Common myeloid progenitor, CD34-positive (primary cell): ENCODE measurements around the gene TSPAN12.

ENCODE experiments used
- CTCF ChIA-PET: fragments of 350-600 bp; sonication (Branson Sonifier 250); formaldehyde crosslinking; loops from one replicate; lab custom pipeline; 2021; ENCODE audit warnings: antibody characterized with exemption; lab: Charles Lee
- POLR2A ChIA-PET: fragments of 350-600 bp; sonication (Branson Sonifier 250); formaldehyde crosslinking; loops from one replicate; lab custom pipeline; 2021; ENCODE audit warnings: antibody characterized with exemption; lab: Charles Lee
- DNase-seq, 3 donors: peaks; one replicate each; pipeline versions ENCODE4 v3.0.0 to v3.0.0-alpha.2; 2013
- H3K27ac ChIP-seq, 2 experiments: 1 replicate in 1 of 2; 2 replicates in 1 of 2; pipeline ENCODE4 v1.7.0; 2013; ENCODE audit warnings: inconsistent platforms in 2 of 2, low read length in 2 of 2, mild to moderate bottlenecking in 2 of 2, low read depth in 1 of 2, moderate library complexity in 1 of 2; ENCODE audit not compliant: severe bottlenecking in 2 of 2, insufficient read depth in 1 of 2, poor library complexity in 1 of 2
- H3K27me3 ChIP-seq, 5 experiments: replicated peaks in 2 of 5; 1 replicate in 3 of 5; 2 replicates in 2 of 5; pipeline versions ENCODE4 v1.6.1 to v1.7.0; 2013; ENCODE audit warnings: low read length in 4 of 5, mild to moderate bottlenecking in 2 of 5, moderate library complexity in 2 of 5, inconsistent platforms in 1 of 5; ENCODE audit not compliant: insufficient read depth in 5 of 5, control insufficient read depth in 4 of 5
- H3K36me3 ChIP-seq, 4 experiments: 1 replicate in 2 of 4; 2 replicates in 2 of 4; pipeline versions ENCODE4 v1.6.1 to v1.7.0; 2013; ENCODE audit warnings: low read length in 3 of 4, control low read depth in 1 of 4, mild to moderate bottlenecking in 1 of 4; ENCODE audit not compliant: control insufficient read depth in 4 of 4, insufficient read depth in 4 of 4
- H3K4me1 ChIP-seq, 4 experiments: 1 replicate in 3 of 4; 2 replicates in 1 of 4; pipeline versions ENCODE4 v1.6.1 to v1.7.1; 2013; ENCODE audit warnings: low read length in 3 of 4, mild to moderate bottlenecking in 3 of 4, control low read depth in 1 of 4, inconsistent platforms in 1 of 4, moderate library complexity in 1 of 4; ENCODE audit not compliant: control insufficient read depth in 4 of 4, insufficient read depth in 4 of 4; ENCODE audit errors: control extremely low read depth in 1 of 4
- H3K4me3 ChIP-seq, 7 experiments: 1 replicate in 4 of 7; 2 replicates in 3 of 7; pipeline versions ENCODE4 v1.5.1 to v1.7.0; 2013; ENCODE audit warnings: mild to moderate bottlenecking in 7 of 7, low read length in 6 of 7, moderate library complexity in 6 of 7, inconsistent platforms in 2 of 7, low read depth in 2 of 7, control low read depth in 1 of 7; ENCODE audit not compliant: insufficient read depth in 4 of 7, control insufficient read depth in 1 of 7; ENCODE audit errors: extremely low read depth in 1 of 7
- H3K9me3 ChIP-seq, 5 experiments: 1 replicate in 4 of 5; 2 replicates in 1 of 5; pipeline versions ENCODE4 v1.6.1 to v1.7.1; 2013; ENCODE audit warnings: low read length in 4 of 5, mild to moderate bottlenecking in 2 of 5, inconsistent platforms in 1 of 5, low read depth in 1 of 5, moderate library complexity in 1 of 5; ENCODE audit not compliant: control insufficient read depth in 4 of 5, insufficient read depth in 2 of 5; ENCODE audit errors: control extremely low read depth in 1 of 5
- WGBS: methylation state at CpG from one replicate; pipeline ENCODE4 v1.1.5; 2013; ENCODE audit not compliant: insufficient coverage; 5-methylcytosine and 5-hydroxymethylcytosine counted together

The TSPAN12 gene

GRCh38 chr7:120862987-120863590 is 5.1 kb upstream of the TSPAN12 start:
- Histone ChIP-seq H3K4me1 (peaks cover 0 to 4% (median 2%) of the 10 kb centered on the region in 4 experiments), H3K4me3 (no peak overlapping the region), H3K27ac (no peak overlapping the region), H3K36me3 (no peaks in the 10 kb centered on the region), H3K27me3 (peaks cover 0 to 12% (median 3%) of the 10 kb centered on the region in 5 experiments), H3K9me3 (peaks cover 0 to 3% (median 0%) of the 10 kb centered on the region in 5 experiments)
- DNase-seq = peak in 1 of 3 donors; percentile 13
- WGBS = 43% methylated on average over 1 of the region's 3 CpGs
- ChIA-PET CTCF (interaction anchor here (1.0 kb wide), 1 partner anchor 57 kb away, joined by 3 read pairs; no protein-coding TSS in a partner anchor), POLR2A (no interaction called here)

DNA sequence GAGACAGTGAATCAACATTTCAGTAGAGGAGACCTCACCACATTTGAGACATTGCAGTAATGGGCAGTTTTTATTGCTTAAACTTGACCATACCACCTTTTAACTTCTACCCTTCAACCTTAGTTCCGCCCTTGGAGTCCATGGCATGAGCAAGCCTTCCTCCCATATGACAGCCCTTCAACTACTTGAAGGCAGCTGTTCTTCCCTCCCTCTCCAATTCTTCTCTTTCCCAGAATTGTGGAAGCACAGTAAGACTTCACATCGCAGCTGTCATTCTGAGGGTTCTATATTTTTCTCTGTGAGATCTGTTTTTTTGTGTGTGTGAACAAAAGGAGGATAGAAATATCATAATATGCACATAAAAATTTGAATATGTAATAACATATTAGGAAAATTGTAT is 2.2 kb upstream of the TSPAN12 start:
- Histone ChIP-seq H3K36me3 (no peaks in the 10 kb centered on the region), H3K4me3 (no peak overlapping the region), H3K9me3 (peaks cover 0 to 3% (median 0%) of the 10 kb centered on the region in 5 experiments), H3K4me1 (peaks cover 0 to 14% (median 13%) of the 10 kb centered on the region in 4 experiments), H3K27me3 (peaks cover 2 to 14% (median 12%) of the 10 kb centered on the region in 5 experiments), H3K27ac (no peak overlapping the region)
- no peak for DNase-seq
- POLR2A ChIA-PET = no interaction called here
- CTCF ChIA-PET = interaction anchor here (1.4 to 1.5 kb wide), 3 partner anchors 8 to 13 kb away, joined by 3 to 4 read pairs (median 3); no protein-coding TSS in a partner anchor
- 100% methylated on average over 1 of the region's 2 CpGs for WGBS

DNA sequence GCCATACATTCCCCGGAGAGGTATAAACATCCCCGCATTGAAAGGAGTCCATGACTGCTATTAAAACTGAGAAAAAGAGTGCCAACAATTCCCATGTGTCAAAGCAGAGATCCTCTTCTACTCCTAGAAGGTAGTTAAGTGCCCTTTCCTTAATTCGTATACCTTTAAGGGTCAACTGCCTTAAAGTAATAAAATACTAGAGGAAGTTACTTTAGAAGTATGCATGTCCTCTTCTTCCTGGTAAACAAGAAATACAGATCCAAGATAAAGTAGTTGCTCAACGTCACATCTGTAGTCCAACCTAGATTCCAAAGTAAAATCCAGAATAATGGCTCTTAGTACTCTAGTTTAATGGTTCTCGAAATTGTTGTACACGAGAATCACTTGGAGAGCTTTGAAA is 1.5 kb upstream of the TSPAN12 start:
- WGBS = 96% methylated on average over 4 of the region's 6 CpGs
- H3K4me1 ChIP-seq = peaks cover 0 to 14% (median 13%) of the 10 kb centered on the region in 4 experiments
- H3K27me3 ChIP-seq = peaks cover 2 to 17% (median 12%) of the 10 kb centered on the region in 5 experiments
- ChIA-PET CTCF (no interaction called here), POLR2A (no interaction called here)
- no peak overlapping the region for H3K27ac ChIP-seq
- peaks cover 0 to 3% (median 0%) of the 10 kb centered on the region in 5 experiments for H3K9me3 ChIP-seq
- no peak for DNase-seq
- H3K4me3 ChIP-seq = no peak overlapping the region
- no peaks in the 10 kb centered on the region for H3K36me3 ChIP-seq

DNA sequence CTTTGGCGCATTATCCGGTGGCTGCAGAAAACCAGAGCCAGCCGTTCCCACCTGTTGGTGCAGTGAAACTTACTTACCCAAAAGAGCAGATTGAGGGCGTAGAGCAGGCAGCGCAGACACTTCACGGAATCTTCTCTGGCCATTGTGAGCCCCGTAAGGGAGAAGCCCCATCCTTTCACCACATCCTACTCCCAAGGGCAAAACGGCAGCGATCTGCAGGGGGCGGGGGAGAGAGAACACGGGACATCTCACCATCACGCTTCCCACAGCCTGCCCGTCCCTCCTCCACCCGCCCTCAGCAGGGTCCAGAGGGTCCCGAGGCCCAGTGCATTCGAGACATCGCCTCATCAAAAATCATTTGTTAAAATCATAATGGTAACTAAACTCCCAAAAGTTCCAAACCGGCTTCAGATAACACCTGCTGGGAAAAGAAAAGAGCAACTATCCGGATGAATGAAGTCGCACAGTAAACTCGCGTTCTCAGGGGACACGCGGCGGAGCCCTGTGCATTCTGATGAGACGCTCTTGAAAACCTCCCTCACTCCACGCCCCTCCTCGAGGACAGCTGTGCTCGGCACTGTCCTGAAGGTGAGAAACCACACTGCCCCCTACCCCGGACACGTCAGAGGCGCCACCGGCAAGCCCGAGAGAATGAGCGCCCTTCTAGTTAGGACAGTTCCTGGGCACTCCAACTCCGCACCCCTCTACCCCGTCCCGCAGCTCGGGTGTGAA is 1.2 kb downstream of the TSPAN12 start:
- DNase-seq = peak; percentile 25 to 74 (median 55)
- no peaks in the 10 kb centered on the region for H3K36me3 ChIP-seq
- CTCF ChIA-PET = interaction anchor here (1.0 to 2.5 kb wide), 7 partner anchors 9 to 226 kb away, joined by 3 to 8 read pairs (median 4); no protein-coding TSS in a partner anchor
- peaks cover 2 to 17% (median 14%) of the 10 kb centered on the region in 5 experiments for H3K27me3 ChIP-seq
- peak overlapping the region; percentile 9 to 85 (median 78) for H3K4me3 ChIP-seq
- POLR2A ChIA-PET = no interaction called here
- WGBS = 5% methylated on average over 28 of the region's 39 CpGs
- H3K4me1 ChIP-seq = peaks cover 0 to 14% (median 13%) of the 10 kb centered on the region in 4 experiments
- peaks cover 0 to 3% (median 0%) of the 10 kb centered on the region in 5 experiments for H3K9me3 ChIP-seq
- no peak overlapping the region for H3K27ac ChIP-seq

- POLR2A ChIA-PET = no interaction called here
- Histone ChIP-seq H3K36me3 (no peaks in the 10 kb centered on the region), H3K9me3 (peaks cover 0 to 3% (median 0%) of the 10 kb centered on the region in 5 experiments), H3K4me1 (peaks cover 0 to 14% (median 13%) of the 10 kb centered on the region in 4 experiments), H3K27me3 (peaks cover 2 to 17% (median 14%) of the 10 kb centered on the region in 5 experiments), H3K4me3 (peak overlapping the region in 4 of 7 experiments; percentile 64 to 85 (median 80)), H3K27ac (no peak overlapping the region)
- peak in 2 of 3 donors; percentile 2 to 6 for DNase-seq
- CTCF ChIA-PET = interaction anchor here (1.3 to 2.5 kb wide), 3 partner anchors 8 to 64 kb away, joined by 3 to 7 read pairs (median 6); no protein-coding TSS in a partner anchor
- no CpG with 5 or more reads among the region's 5 CpGs for WGBS
Observed at GRCh38 chr7:120856198-120856597, 1.7 kb downstream of the TSPAN12 start.

GRCh38 chr7:120852700-120853099 is 5.2 kb downstream of the TSPAN12 start:
- ChIA-PET POLR2A (no interaction called here), CTCF (interaction anchor here (1.5 kb wide), 1 partner anchor 8 kb away, joined by 4 read pairs; no protein-coding TSS in a partner anchor)
- H3K36me3 ChIP-seq = no peaks in the 10 kb centered on the region
- no peak overlapping the region for H3K27ac ChIP-seq
- DNase-seq = no peak
- H3K4me3 ChIP-seq = peak overlapping the region in 1 of 7 experiments; percentile 23
- H3K9me3 ChIP-seq = no peaks in the 10 kb centered on the region
- peaks cover 0 to 8% (median 8%) of the 10 kb centered on the region in 4 experiments for H3K4me1 ChIP-seq
- peaks cover 0 to 15% (median 9%) of the 10 kb centered on the region in 5 experiments for H3K27me3 ChIP-seq
